Activated effector memory CD4-positive, alpha-beta T cell treated with Interleukin-2 at 50 U/mL for 16 hours (primary cell): Measurements from ENCODE around the gene GOLT1B.

Experiments used
- DNase-seq: peaks from one replicate; pipeline ENCODE4 v3.0.0-alpha.2; 2020

Gene GOLT1B

DNA sequence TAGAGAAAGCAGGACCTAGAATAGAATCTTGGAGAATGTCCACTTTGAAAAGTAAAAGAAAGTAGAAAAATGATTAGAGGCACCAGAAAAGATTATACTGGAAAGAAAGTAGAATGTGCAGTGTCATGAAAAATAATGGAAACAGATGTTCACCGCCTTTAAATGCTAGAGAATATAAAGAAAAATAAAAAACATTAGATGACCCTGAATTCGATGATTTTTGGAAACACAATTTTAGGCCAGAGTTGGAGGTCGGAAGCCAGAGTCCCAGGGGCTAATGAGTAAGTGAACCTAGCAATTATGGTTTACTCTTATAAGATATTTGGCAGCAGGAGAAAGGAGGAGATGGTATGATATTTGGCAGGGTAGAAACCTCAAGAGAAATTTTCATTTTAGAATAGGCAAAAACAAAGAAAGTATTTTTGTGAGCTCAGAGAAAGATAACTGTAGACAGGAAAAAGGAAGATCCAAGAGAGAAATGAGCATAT is 65.4 kb downstream of the GOLT1B start:
- no peak for DNase-seq
